ENCODE results near the gene ADCY10.
"Not testable (repeated sequence)": the region's sequence is repeated elsewhere in the genome, so short reads cannot be mapped to it uniquely, and the experiment has no call there.

The ADCY10 gene, protein sequence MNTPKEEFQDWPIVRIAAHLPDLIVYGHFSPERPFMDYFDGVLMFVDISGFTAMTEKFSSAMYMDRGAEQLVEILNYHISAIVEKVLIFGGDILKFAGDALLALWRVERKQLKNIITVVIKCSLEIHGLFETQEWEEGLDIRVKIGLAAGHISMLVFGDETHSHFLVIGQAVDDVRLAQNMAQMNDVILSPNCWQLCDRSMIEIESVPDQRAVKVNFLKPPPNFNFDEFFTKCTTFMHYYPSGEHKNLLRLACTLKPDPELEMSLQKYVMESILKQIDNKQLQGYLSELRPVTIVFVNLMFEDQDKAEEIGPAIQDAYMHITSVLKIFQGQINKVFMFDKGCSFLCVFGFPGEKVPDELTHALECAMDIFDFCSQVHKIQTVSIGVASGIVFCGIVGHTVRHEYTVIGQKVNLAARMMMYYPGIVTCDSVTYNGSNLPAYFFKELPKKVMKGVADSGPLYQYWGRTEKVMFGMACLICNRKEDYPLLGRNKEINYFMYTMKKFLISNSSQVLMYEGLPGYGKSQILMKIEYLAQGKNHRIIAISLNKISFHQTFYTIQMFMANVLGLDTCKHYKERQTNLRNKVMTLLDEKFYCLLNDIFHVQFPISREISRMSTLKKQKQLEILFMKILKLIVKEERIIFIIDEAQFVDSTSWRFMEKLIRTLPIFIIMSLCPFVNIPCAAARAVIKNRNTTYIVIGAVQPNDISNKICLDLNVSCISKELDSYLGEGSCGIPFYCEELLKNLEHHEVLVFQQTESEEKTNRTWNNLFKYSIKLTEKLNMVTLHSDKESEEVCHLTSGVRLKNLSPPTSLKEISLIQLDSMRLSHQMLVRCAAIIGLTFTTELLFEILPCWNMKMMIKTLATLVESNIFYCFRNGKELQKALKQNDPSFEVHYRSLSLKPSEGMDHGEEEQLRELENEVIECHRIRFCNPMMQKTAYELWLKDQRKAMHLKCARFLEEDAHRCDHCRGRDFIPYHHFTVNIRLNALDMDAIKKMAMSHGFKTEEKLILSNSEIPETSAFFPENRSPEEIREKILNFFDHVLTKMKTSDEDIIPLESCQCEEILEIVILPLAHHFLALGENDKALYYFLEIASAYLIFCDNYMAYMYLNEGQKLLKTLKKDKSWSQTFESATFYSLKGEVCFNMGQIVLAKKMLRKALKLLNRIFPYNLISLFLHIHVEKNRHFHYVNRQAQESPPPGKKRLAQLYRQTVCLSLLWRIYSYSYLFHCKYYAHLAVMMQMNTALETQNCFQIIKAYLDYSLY (N-terminal part only)

DNA sequence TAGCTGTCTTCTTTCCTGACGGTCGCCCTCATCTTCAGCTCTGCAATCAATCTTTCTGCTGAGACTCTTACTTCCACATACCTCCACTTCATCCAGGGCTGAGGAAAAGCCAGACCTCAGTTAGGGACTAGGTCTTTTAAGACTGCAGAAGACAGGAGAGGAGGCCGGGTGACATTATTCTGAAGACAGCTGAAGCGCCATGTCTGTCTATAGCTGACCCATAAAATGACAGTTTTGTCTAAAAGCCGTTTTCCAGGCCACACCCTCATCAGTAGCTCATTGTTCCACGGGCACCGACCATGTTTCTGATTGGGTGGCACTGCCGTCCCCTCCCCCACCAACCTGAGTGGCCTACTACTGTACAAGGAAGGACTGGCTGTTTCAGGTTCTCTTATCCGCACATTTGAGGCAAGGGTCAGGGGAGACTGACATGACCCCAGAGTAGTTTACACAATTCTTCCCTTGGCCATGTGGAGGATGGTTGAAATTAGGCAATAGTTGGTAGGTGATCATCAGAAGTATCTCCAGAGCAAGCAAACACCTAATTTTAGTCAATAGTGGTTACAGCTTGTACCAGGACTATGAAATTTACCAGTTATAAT, at the start of gene ADCY10:
ADCY10 (minus strand) TSS at position 240 of the 602 bp plus-strand sequence. CDS start 8,994 bp downstream, outside the sequence.
- DNase-seq (ENCODE audit: low read depth) = no peak

DNA sequence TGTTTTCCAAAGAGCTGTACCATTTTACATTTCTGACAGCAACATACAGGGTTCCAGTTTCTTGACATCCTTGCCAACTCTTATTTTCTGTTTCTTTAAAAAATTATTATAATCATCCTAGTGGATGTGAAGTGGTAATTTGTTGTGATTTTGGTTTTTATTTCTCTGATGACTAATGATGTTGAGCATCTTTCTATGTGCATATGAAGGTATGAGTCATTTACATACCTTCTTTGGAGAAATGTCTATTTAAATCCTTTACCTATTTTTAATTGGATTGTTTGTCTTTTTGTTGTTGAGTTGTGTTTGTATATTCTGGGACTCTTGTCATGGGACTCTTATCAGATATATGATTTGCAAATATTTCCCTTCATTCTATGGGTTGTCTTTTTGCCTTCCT, 43.8 kb upstream of the ADCY10 start:
- DNase-seq (ENCODE audit: low read depth) = no peak

- DNase-seq (ENCODE audit: low read depth) = no peak
These were observed 42.0 kb upstream of the ADCY10 start for GRCh38 chr1:167955915-167956314.

- no peak for DNase-seq (ENCODE audit: low read depth)
These were observed 36.6 kb upstream of the ADCY10 start for GRCh38 chr1:167950569-167950968.

DNA sequence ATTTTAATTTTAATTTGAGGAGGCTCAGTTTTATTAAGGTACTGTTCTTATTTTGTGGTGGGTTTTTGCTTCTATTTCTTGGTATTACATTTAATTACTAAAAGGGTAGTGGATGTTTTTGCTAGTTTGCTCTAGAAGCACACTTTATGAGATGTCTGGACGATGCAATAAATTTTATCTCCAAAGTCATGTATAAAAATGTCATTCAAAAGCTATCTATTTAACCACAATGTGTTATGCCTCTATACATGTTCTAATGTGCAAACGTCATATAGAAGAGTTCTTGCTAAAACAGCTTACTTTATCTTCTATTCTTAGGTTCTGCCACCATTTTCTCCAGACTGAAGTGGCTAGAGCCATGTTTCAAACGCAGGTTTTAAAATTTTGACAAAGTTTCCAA, 35.9 kb upstream of the ADCY10 start:
- no peak for DNase-seq (ENCODE audit: low read depth)

- no peak for DNase-seq (ENCODE audit: low read depth)
These were observed 33.8 kb upstream of the ADCY10 start for GRCh38 chr1:167947733-167948132.

GRCh38 chr1:167943541-167943940, 29.6 kb upstream of the ADCY10 start:
- no peak for DNase-seq (ENCODE audit: low read depth)

DNA sequence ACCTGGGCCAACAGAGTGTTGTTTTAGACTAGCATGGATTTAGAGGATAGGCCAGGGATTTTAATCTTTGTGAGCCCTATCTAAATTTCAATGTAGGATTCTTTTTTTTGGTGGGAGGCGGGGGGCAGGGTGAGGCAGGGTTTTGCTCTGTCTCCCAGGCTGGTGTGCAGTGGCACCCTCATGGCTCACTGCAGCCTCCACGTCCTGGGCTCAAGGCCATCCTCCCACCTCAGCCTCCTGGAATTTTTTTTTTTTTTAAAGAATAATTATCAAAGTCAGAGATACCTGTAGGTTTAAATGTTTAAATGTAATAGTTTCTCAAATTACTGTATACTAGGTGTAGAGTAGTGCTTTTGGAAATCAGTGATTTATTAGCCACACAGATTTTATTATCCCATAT, 26.3 kb upstream of the ADCY10 start:
- no peak for DNase-seq (ENCODE audit: low read depth)

GRCh38 chr1:167938080-167938636, 24.2 kb upstream of the ADCY10 start:
- no peak for DNase-seq (ENCODE audit: low read depth)

DNA sequence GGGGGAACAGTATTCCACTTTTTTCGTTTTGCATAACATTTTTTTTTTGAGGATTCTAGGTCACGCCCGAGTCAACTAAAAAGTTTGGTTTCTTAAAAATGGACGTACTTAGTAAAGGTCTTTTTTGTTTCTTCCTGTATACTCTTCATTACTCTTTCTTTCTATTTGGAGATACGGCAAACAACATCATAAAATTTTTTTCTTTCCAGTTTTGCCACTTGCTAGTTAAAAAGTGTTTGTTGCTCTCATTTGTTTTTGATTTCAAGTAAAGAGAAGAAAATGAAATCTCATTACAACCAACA, 23.7 kb upstream of the ADCY10 start:
- DNase-seq (ENCODE audit: low read depth) = no peak

DNA sequence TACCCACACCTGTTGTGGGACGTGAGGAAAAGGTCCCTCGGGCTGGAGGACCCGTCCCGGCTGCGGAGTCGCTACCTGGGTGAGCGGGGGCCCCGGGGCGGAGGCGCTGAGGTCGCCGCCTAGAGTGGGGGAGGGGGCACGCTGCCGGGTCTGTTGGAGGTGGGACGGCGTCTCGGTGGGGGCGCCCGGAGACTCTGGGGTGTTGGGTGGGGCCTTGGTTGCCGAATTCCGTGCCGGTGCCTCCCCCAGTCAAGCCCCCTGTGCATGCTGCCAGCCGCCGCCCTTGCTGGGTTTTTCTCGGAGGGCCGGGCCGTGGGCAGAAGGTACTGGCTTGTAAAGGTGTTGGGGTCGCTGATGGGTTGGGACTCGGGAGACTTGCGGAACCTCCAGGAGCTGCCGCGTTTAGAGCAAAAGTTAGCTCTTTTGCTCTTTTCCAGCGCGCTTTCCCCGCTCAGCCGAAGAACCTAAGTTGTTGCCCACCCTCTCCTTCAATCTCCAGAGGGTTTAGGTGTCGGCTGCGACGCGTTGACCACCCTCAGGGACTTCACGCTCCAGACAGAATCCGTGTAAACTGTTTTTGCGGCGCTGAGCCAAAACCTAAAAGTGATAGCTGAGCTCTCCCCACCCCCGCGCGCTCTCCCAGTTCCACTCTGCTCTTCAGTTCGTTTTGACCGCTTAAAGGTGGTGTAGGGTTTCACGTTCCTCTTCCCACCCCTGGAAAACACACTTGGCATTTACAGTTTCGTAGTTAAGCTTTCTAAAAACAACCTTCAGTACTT, 23.2 kb upstream of the ADCY10 start, which contains the start of gene MPC2:
MPC2 (minus strand) TSS at position 143 of the 779 bp plus-strand sequence. CDS start 1,231 bp downstream, outside the sequence.
- DNase-seq (ENCODE audit: low read depth) = peak; percentile 37

DNA sequence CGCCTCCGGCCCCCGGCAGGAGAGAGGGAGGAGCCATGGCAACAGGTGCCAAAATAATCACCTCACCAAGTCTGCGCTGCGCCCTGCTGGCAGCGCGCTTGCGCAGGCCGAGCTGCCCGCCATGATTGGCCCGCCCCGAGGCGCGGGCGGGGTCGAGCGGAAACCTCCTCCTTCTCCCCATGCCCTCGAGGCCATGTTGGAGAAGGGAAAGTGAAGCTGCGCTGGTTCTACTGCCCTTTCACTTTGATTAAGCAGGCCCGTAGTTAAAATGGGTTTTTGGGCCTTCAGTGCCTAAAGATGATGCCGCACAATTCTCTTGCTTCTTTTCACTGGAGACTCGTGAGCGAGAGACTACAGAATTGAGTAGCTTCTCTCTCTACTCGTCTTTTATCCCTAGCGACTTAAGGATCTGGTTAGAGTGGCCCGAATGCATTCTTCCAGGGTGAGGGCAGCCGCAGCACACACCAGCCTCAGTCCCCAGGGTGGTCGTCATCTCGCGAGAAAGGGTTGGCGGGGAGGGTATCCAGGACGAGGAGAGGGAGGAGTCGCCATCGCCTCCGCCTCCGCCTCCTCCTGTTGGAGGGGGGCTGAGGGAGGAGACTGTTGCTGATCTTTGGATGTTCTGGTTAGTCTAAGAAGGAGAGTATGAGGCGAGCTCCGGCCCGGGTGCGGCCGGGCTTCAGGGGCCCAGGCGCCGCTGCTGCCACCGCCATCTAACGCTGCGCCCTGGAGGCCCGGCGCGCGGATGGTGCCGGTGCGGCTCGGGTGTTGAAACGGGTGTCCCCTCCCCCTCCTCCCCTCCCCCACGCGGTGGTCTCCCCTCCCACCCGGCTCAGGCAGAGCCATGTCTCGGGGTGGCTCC, 22.4 kb upstream of the ADCY10 start, which contains the start of gene DCAF6:
DCAF6 (plus strand) TSS at position 616 of the 862 bp plus-strand sequence; CDS start at position 845, 229 bp downstream.
- peak; percentile 94 for DNase-seq (ENCODE audit: low read depth)

GRCh38 chr1:167935216-167936067, 21.5 kb upstream of the ADCY10 start:
- no peak for DNase-seq (ENCODE audit: low read depth)

DNA sequence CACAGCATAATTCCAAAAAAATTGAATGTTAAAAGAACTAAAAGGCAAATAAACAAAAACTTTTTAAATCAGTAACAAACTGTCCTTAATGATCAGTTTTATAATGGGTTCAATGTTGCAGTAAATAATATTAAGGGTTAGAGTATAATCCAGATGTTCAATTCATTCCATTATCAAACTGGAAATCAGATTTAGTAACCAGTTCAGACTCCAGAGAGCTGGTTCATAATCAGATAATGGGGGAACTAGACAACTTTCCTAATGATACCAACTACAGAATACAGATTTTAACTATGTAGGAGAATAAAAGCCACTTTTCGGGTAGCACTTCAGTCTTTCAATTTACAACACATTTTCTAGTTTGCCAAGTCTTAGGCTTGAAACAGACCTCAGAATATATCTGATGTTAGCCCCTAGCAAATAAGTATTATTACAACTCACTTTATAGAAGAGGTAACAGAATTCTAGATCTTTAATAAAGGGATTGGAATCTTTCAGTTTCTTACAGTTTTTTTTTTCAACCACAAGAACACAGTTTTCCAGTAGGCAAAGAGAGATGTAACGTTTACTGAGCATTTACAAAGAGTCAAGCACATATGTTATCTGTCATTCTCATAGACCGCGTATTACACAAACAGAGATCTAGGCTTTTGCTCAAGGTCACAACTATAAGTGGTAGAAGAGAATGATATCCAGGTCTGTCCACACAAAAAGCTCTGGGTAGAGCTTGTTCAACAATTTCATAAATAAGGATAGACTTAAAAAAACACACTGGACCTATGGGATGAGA, 20.7 kb upstream of the ADCY10 start:
- DNase-seq (ENCODE audit: low read depth) = no peak

DNA sequence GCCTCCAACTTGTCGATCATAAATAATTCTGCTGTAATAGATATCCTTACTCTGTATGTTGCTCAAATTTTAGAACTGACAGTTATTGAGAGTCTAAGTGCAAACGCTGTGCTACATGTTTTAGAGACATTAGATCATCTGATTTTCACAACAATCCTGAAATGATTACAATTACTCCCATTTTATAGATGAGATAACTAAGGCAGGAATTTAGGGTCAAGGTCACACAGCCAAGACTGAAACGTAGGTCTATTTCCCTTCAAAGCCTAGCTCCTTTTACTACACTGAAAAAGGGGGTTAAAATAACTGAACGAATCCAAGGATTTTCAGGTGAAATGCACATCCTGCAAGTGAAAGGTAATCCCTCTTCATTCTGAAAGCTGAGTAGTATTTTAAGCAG, 19.9 kb upstream of the ADCY10 start:
- no peak for DNase-seq (ENCODE audit: low read depth)

DNA sequence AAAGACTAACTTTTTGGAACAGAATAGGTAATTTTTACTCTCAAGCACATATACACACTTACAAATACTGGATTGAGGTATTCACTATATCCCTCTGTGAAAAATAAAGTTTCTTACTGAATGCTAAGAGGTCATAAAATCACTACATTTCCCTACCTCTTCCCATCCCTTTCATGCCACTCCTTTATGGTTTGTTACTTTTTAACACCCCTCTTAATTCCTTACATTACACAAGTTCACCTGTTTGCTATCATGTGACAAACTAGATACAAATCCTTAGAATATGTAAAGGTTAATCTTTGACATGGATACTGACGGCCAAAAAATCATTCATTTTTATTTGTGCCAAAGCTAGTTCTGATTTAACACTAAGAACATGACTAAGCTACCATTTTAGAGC, 15.8 kb upstream of the ADCY10 start:
- DNase-seq (ENCODE audit: low read depth) = no peak

GRCh38 chr1:167928919-167929318, 15.0 kb upstream of the ADCY10 start:
- DNase-seq (ENCODE audit: low read depth) = not testable (repeated sequence)

DNA sequence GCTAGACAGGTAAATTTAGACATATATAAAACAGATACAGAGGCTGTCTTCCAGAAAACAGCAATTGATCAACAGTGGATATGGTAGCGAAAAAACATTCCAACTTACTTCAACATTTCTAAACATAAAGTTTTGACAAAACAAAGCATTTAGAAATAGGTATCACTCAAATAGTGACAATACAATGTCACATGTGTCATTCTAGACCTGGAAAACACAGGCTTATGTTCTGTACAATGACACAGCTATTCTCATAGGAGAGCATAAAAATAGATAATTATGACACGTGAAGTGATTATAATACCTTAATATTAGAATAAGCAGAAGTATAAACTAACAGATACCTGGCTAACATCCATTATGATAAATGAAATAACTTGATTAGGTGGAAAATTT, 14.5 kb upstream of the ADCY10 start:
- no peak for DNase-seq (ENCODE audit: low read depth)
